Adipose tissue (tissue), 3 donors: Measurements from ENCODE around the gene PDE8B. TPM values are rescaled to one million over a fixed set of nuclear protein-coding genes. Genes with fewer than 3 reads are reported as not detected.
"Not testable (repeated sequence)": the region's sequence is repeated elsewhere in the genome, so short reads cannot be mapped to it uniquely, and the experiment has no call there.

ENCODE experiments used
- H3K27ac ChIP-seq: one replicate; pipeline ENCODE4 v1.5.1; 2013; ENCODE audit warnings: low read depth, low read length
- WGBS, 3 donors: extraction: QIAGEN DNeasy Blood & Tissue Kit; methylation state at CpG; one replicate each; pipeline ENCODE4 v1.1.7; 2013; 5-methylcytosine and 5-hydroxymethylcytosine counted together
- polyA plus RNA-seq, 3 donors: library from polyadenylated mRNA; stranded (reverse); fragments of 200-250 nt; gene quantifications; one replicate each; pipeline ENCODE4 v1.2.3, GENCODE V29; 2013
- donor health status: healthy with polysubstance abuse.
- donor health status: Bipolar disorder and iron deficiency.
- donor health status: healthy.

Gene PDE8B
- polyA plus RNA-seq, 3 donors, result 5.4 to 35.0 (median 9.8) TPM

- H3K27ac ChIP-seq, result no peak overlapping the region
- 78 to 92% (median 90%) methylated on average over 5 of the region's 5 CpGs for WGBS, 3 donors
Measured at GRCh38 chr5:77437194-77437593, 226.7 kb downstream of the PDE8B start.

- 59 to 97% (median 70%) methylated on average over 3 of the region's 3 CpGs for WGBS, 3 donors
- H3K27ac ChIP-seq, result no peak overlapping the region
Measured at GRCh38 chr5:77438071-77438470, 227.6 kb downstream of the PDE8B start.

- WGBS, 3 donors, result 62 to 74% (median 72%) methylated on average over 1 of the region's 1 CpG
- no peak overlapping the region for H3K27ac ChIP-seq
Measured at GRCh38 chr5:77443670-77444069, 233.2 kb downstream of the PDE8B start.

GRCh38 chr5:77444356-77444755 lies 233.9 kb downstream of the PDE8B start:
- H3K27ac ChIP-seq, result no peak overlapping the region
- 96 to 100% (median 97%) methylated on average over 1 of the region's 1 CpG for WGBS, 3 donors

- no peak overlapping the region for H3K27ac ChIP-seq
- WGBS, 3 donors, result 87 to 93% (median 88%) methylated on average over 1 of the region's 1 CpG
Measured at GRCh38 chr5:77448831-77449230, 238.4 kb downstream of the PDE8B start.

- no peak overlapping the region for H3K27ac ChIP-seq
- 73 to 93% (median 78%) methylated on average over 1 of the region's 1 CpG for WGBS, 3 donors
Measured at GRCh38 chr5:77449277-77449676, 238.8 kb downstream of the PDE8B start.

- WGBS, 3 donors, result 67 to 71% (median 68%) methylated on average over 2 of the region's 2 CpGs
- no peak overlapping the region for H3K27ac ChIP-seq
Measured at GRCh38 chr5:77449981-77450380, 239.5 kb downstream of the PDE8B start.

GRCh38 chr5:77452351-77452750 lies 241.9 kb downstream of the PDE8B start:
- WGBS, 3 donors, result 79 to 100% (median 100%) methylated on average over 1 of the region's 1 CpG

GRCh38 chr5:77454123-77454522 lies 243.6 kb downstream of the PDE8B start:
- no peak overlapping the region for H3K27ac ChIP-seq
- 91 to 96% (median 93%) methylated on average over 3 of the region's 3 CpGs for WGBS, 3 donors

More at GRCh38 chr5:77452351-77452750, 241.9 kb downstream of the PDE8B start:
- no peak overlapping the region for H3K27ac ChIP-seq

- no peak overlapping the region for H3K27ac ChIP-seq
- 90 to 99% (median 98%) methylated on average over 5 of the region's 5 CpGs for WGBS, 3 donors
Measured at GRCh38 chr5:77461287-77461686, 250.8 kb downstream of the PDE8B start.

GRCh38 chr5:77463905-77464304 lies 253.4 kb downstream of the PDE8B start:
- 92 to 98% (median 96%) methylated on average over 1 of the region's 1 CpG for WGBS, 3 donors
- no peak overlapping the region for H3K27ac ChIP-seq

- H3K27ac ChIP-seq, result not testable (repeated sequence)
- 89 to 98% (median 95%) methylated on average over 3 of the region's 3 CpGs for WGBS, 3 donors
Measured at GRCh38 chr5:77468875-77469274, 258.4 kb downstream of the PDE8B start.

GRCh38 chr5:77475041-77475440 lies 264.6 kb downstream of the PDE8B start:
- not testable (repeated sequence) for H3K27ac ChIP-seq
- 98 to 100% (median 98%) methylated on average over 10 to 11 of the region's 11 CpGs for WGBS, 3 donors

Other genes with a start within 250 kb of the PDE8B start
- gene AGGF1, start 180.3 kb upstream of the PDE8B start, polyA plus RNA-seq, result 10 to 100 TPM in 1 of 3 donors, 1 to 10 TPM in 2; 5.6 to 12.5 (median 8.7) TPM
- gene ZBED3, start 123.4 kb upstream of the PDE8B start, polyA plus RNA-seq, result 10 to 100 TPM in 2 of 3 donors, 1 to 10 TPM in 1; 8.2 to 30.0 (median 13.2) TPM